Fibroblast of the aortic adventitia (primary cell): ENCODE results near the gene PRR5. TPM values are rescaled to one million over a fixed set of nuclear protein-coding genes. Genes with fewer than 3 reads are reported as not detected.

Experiments used
- DNase-seq: peaks from one replicate; pipeline ENCODE4 v3.0.0-alpha.2; 2010; ENCODE audit warnings: low read depth
- H3K4me3 ChIP-seq: 2 replicates; pipeline ENCODE4 v1.5.1; 2011; ENCODE audit warnings: low read depth, mild to moderate bottlenecking, control low read depth, low read length, moderate library complexity
- total RNA-seq: library from RNA; depleted of rRNA; stranded (reverse); fragments of >200 nt; gene quantifications from 2 replicates; pipeline ENCODE4 v1.2.3, GENCODE V29; 2012; ENCODE audit warnings: low replicate concordance
- TF ChIP-seq, protein P1 (sequence below): IDR thresholded peaks from 2 replicates; pipeline ENCODE4 v1.5.1; 2011; ENCODE audit warnings: mild to moderate bottlenecking, low read length, control low read depth, inconsistent platforms; ENCODE audit not compliant: insufficient read depth

PRR5 gene
- total RNA-seq, 1 donor = 1.8 TPM

GRCh38 chr22:44680058-44680457, 21.9 kb upstream of the PRR5 start:
- TF ChIP-seq, protein P1, sequence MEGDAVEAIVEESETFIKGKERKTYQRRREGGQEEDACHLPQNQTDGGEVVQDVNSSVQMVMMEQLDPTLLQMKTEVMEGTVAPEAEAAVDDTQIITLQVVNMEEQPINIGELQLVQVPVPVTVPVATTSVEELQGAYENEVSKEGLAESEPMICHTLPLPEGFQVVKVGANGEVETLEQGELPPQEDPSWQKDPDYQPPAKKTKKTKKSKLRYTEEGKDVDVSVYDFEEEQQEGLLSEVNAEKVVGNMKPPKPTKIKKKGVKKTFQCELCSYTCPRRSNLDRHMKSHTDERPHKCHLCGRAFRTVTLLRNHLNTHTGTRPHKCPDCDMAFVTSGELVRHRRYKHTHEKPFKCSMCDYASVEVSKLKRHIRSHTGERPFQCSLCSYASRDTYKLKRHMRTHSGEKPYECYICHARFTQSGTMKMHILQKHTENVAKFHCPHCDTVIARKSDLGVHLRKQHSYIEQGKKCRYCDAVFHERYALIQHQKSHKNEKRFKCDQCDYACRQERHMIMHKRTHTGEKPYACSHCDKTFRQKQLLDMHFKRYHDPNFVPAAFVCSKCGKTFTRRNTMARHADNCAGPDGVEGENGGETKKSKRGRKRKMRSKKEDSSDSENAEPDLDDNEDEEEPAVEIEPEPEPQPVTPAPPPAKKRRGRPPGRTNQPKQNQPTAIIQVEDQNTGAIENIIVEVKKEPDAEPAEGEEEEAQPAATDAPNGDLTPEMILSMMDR = no peak
- no peak overlapping the region for H3K4me3 ChIP-seq
- no peak for DNase-seq

DNA sequence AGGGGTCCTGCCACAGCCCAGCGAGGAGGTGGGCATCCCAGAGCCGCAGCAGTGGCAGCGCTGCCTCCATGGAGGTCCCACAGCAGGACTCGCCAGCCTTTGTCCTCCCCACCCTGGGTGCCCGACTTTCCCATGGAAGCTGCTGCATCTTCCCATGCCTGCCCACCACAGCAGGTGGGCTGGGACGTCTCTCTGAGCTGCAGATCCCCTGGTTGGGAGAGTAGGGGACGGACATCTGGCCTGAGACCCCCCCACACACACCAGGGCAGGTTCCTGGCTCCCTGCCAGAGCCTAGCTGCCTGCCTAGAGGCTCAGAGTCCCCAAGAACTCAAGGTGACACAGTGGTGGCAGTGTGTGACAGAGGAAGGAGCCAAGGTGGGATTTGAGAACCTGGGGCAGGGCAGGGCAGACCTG, 21.5 kb upstream of the PRR5 start:
- TF ChIP-seq, protein P1 = no peak
- no peak for DNase-seq
- no peak overlapping the region for H3K4me3 ChIP-seq

DNA sequence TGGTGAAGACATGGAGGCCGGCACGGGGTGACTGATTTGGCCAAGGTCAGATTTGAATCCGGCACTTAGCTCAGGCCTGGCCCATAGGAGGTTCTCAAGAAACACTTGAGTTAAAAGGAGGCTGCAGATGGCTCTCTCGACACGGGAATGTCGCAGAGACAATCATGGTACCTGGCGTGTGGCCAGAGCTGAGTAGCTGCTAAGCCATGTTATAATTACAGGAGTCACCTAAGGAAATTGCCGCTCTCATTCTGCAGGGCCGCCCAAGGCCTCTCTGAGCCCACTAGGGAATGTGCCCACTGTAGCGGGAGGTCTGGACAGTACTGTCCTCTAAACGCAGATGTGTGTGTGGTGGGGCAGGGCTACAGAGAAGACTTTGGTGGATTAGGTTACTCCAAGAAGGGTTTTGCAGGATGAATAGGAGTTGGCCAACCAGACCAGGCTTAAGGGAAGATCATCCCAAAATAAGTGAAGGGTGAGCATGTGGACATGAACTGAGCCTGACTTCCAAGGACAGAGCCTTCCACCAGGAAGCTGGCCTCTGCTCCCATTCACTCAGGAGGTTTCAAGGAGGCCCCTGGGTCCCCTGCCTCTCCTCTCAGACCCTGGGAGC, 19.3 kb upstream of the PRR5 start:
- no peak overlapping the region for H3K4me3 ChIP-seq
- no peak for DNase-seq
- TF ChIP-seq, protein P1 = no peak

- H3K4me3 ChIP-seq = no peak overlapping the region
- no peak for DNase-seq
- TF ChIP-seq, protein P1 = no peak
Measured at GRCh38 chr22:44683237-44683636, 18.8 kb upstream of the PRR5 start.

DNA sequence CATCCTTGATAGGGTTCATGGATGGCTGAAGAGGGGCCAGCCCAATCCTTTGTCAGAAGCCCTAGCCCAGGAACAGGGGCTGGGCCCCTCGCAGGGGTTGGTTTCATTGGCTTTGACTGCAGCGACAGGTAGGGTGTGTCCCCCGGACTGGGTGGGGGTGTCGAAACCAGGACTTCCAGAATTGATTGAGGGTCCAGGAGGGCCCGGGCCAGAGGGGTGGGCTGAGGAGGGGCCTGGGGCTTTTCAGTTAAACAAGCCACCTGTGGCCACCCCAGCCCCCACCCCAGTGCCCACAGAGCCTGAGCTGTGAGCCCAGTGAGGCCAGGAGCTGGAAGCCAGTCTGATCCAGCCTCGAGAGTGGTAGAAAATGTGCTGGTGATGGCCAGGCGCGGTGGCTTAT, 18.1 kb upstream of the PRR5 start:
- DNase-seq = no peak
- H3K4me3 ChIP-seq = no peak overlapping the region
- TF ChIP-seq, protein P1 = no peak

DNA sequence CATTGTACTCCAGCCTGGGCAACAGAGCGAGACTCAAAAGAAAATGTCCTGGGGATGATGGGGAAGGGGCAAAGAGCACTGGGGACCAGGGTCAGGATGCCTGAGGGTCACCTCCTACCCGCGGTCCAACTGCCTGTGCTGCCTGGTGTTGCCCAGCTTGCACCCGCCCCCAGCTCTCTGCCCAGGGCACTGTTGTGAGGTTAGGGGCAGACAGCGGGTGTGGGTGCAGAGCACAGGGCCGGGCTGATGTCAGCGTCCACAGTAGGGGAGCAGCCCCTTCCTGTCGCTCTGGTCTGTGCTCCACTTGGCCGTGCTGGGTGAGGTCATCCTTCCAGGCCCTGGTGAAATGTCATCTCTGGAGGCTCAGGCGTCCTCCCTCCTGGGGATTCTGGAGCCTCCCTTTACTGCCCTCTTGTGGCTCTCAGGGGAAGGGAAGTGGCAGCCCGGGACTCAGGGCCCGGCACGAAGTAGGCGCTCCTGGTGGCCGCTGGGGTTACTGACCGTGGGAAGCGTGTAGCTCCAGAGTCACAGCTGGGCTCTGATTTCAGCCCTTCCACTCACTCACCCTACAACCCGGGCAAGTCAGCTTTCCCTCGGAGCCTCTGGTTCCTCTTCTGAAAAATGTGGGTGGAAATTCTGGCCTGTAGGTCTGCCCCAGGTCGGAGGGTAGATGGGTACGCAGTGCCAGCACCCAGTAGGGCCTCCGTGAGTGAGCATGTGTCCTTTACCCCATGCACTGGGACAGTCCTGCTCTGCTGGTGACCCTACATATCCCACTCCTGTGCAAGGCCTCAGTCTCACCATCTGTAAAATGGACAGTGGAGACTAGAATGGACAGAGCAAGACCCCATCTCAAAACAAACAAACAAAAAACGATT, 17.3 kb upstream of the PRR5 start:
- peak; percentile 90 for DNase-seq
- no peak overlapping the region for H3K4me3 ChIP-seq
- TF ChIP-seq, protein P1 = peak; percentile 99
